ENCODE results near the gene HSD3B7.

The HSD3B7 gene

DNA sequence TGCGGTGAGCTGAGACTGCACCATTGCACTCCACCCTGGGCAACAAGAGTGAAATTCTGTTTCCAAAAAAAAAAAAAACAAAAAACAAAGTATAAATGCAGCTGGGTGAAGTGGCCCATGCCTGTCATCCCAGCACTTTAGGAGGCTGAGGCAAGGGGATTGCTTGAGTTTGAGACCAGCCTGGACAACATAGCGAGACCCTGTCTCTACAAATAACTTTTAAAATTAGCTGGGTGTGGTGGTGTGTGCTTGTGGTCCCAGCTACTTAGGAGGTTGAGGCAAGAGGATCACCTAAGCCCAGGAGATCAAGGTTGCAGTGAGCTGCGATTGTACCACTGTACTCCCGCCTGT lies 38.2 kb downstream of the HSD3B7 start:
- Histone ChIP-seq H3K27me3 (ENCODE audit: insufficient read depth, low read length, poor library complexity) (no peaks in the 10 kb centered on the region), H3K9ac (ENCODE audit: low read length) (no peak overlapping the region), H3K23ac (ENCODE audit: low read length) (no peak overlapping the region), H2BK120ac (ENCODE audit: low read depth, low read length) (no peak overlapping the region), H3K4me2 (ENCODE audit: low read length) (no peak overlapping the region), H4K8ac (ENCODE audit: low read depth, low read length) (no peak overlapping the region), H2BK15ac (replicated peaks; ENCODE audit: low read depth) (no peak overlapping the region), H3K79me2 (ENCODE audit: control insufficient read depth, insufficient read depth, low read length) (no peaks in the 10 kb centered on the region), H3K27ac (ENCODE audit: low read depth, low read length) (no peak overlapping the region), H3K36me3 (ENCODE audit: control insufficient read depth, insufficient read depth, low read length) (no peaks in the 10 kb centered on the region), H3K4me1 (ENCODE audit: control insufficient read depth, low read depth, low read length) (no peaks in the 10 kb centered on the region), H3K18ac (ENCODE audit: low read length) (no peak overlapping the region), H3K79me1 (ENCODE audit: low read length) (no peaks in the 10 kb centered on the region), H3K4ac (ENCODE audit: low read depth, low read length) (no peak overlapping the region), H3K56ac (ENCODE audit: low read length) (no peak overlapping the region), H3K4me3 (ENCODE audit: low read length) (no peak overlapping the region), H4K5ac (ENCODE audit: low read length) (no peak overlapping the region), H2AK5ac (ENCODE audit: low read length) (no peak overlapping the region), H2BK5ac (ENCODE audit: low read length) (no peak overlapping the region)
- DNase-seq, result no peak
- no CpG with 5 or more reads among the region's 4 CpGs for WGBS (ENCODE audit: extremely low coverage, insufficient coverage, low lambda C conversion rate)

DNA sequence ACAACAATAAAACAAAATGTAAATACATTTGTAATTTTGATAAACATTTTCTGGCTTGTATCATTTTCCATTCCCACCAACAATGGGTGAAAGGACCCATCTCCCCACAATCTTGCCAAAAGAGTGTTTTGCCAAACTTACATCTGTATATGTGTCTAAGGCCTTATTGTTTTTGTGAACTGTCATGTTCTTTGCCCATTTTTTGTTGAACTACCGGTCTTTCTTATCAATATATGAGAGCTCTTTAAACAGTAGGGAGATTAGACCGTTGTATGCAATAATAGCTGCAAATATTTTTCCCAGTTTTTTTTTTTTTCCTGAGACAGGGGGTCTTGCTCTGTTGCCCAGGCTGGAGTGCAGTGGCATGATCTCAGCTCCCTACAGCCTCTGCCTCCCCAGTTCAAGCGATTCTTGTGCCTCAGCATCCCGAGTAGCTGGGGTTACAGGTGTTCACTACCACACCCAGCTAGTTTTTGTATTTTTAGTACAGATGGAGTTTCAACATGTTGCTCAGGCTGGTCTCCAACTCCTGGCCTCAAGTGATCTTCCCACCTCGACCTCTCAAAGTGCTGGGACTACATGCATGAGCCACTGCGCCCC lies 38.7 kb downstream of the HSD3B7 start:
- DNase-seq, result no peak
- Histone ChIP-seq H3K36me3 (ENCODE audit: control insufficient read depth, insufficient read depth, low read length) (no peaks in the 10 kb centered on the region), H3K27me3 (ENCODE audit: insufficient read depth, low read length, poor library complexity) (no peaks in the 10 kb centered on the region), H2AK5ac (ENCODE audit: low read length) (no peak overlapping the region), H2BK5ac (ENCODE audit: low read length) (no peak overlapping the region), H3K79me2 (ENCODE audit: control insufficient read depth, insufficient read depth, low read length) (no peaks in the 10 kb centered on the region), H3K56ac (ENCODE audit: low read length) (no peak overlapping the region), H3K4me2 (ENCODE audit: low read length) (no peak overlapping the region), H3K27ac (ENCODE audit: low read depth, low read length) (no peak overlapping the region), H3K4me3 (ENCODE audit: low read length) (no peak overlapping the region), H4K8ac (ENCODE audit: low read depth, low read length) (no peak overlapping the region), H3K18ac (ENCODE audit: low read length) (no peak overlapping the region), H2BK15ac (replicated peaks; ENCODE audit: low read depth) (no peak overlapping the region), H3K9ac (ENCODE audit: low read length) (no peak overlapping the region), H4K5ac (ENCODE audit: low read length) (no peak overlapping the region), H3K4me1 (ENCODE audit: control insufficient read depth, low read depth, low read length) (no peaks in the 10 kb centered on the region), H3K4ac (ENCODE audit: low read depth, low read length) (no peak overlapping the region), H2BK120ac (ENCODE audit: low read depth, low read length) (no peak overlapping the region), H3K79me1 (ENCODE audit: low read length) (no peaks in the 10 kb centered on the region), H3K23ac (ENCODE audit: low read length) (no peak overlapping the region)
- no CpG with 5 or more reads among the region's 6 CpGs for WGBS (ENCODE audit: extremely low coverage, insufficient coverage, low lambda C conversion rate)

DNA sequence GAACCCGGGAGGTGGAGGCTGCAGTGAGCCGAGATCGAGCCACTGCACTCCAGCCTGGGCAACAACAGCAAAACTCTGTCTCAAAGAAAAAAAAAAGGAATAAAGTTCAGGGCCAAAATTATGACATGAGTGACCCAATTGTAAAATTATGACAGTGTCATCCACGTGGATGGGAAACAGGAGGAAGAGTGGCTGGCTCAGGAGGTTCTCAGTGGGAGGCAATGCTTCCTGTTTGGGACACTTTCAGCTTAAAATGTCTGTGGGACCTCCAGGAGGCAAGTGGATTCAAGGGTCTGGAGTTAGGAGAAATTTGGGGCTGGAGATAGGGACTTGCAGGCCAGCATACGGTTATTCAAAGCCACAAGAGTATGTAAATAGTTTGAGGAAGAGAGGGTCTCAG lies 40.3 kb downstream of the HSD3B7 start:
- no CpG with 5 or more reads among the region's 5 CpGs for whole genome bisulfite sequencing (ENCODE audit: extremely low coverage, insufficient coverage, low lambda C conversion rate)
- no peak overlapping the region for H4K5ac ChIP-seq (ENCODE audit: low read length)
- H3K27ac ChIP-seq (ENCODE audit: low read depth, low read length), result no peak overlapping the region
- H3K18ac ChIP-seq (ENCODE audit: low read length), result no peak overlapping the region
- no peak overlapping the region for H4K8ac ChIP-seq (ENCODE audit: low read depth, low read length)
- no peaks in the 10 kb centered on the region for H3K79me1 ChIP-seq (ENCODE audit: low read length)
- H2BK15ac ChIP-seq (replicated peaks; ENCODE audit: low read depth), result no peak overlapping the region
- no peak overlapping the region for H2AK5ac ChIP-seq (ENCODE audit: low read length)
- no peaks in the 10 kb centered on the region for H3K4me1 ChIP-seq (ENCODE audit: control insufficient read depth, low read depth, low read length)
- H3K4me3 ChIP-seq (ENCODE audit: low read length), result no peak overlapping the region
- H3K56ac ChIP-seq (ENCODE audit: low read length), result peak overlapping the region; percentile 42
- no peak overlapping the region for H3K4me2 ChIP-seq (ENCODE audit: low read length)
- H2BK5ac ChIP-seq (ENCODE audit: low read length), result no peak overlapping the region
- no peak overlapping the region for H3K9ac ChIP-seq (ENCODE audit: low read length)
- H3K23ac ChIP-seq (ENCODE audit: low read length), result no peak overlapping the region
- no peak for DNase-seq
- no peaks in the 10 kb centered on the region for H3K79me2 ChIP-seq (ENCODE audit: control insufficient read depth, insufficient read depth, low read length)
- no peak overlapping the region for H3K4ac ChIP-seq (ENCODE audit: low read depth, low read length)
- no peaks in the 10 kb centered on the region for H3K36me3 ChIP-seq (ENCODE audit: control insufficient read depth, insufficient read depth, low read length)
- H2BK120ac ChIP-seq (ENCODE audit: low read depth, low read length), result no peak overlapping the region
- H3K27me3 ChIP-seq (ENCODE audit: insufficient read depth, low read length, poor library complexity), result no peaks in the 10 kb centered on the region

DNA sequence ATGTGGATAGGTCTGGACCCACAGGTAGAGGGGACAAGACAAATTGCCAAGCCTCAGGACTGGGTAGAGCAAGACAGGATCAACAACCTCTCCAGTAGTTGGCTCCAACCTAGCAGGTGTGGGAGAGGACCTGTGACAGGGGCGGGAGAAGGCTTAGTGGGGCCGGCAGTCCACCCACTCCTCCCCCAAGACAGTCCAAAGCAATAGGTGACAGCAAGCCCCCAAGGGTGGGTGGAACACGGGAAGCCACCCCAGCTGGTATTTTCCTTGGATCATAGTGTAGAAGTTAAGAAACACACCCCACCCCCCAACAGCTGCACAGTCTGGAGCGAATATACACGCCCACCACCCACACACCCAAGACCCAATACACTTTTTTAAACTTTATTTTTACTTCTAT lies 44.3 kb downstream of the HSD3B7 start:
- no peak overlapping the region for H4K8ac ChIP-seq (ENCODE audit: low read depth, low read length)
- H3K4me2 ChIP-seq (ENCODE audit: low read length), result no peak overlapping the region
- H3K4me3 ChIP-seq (ENCODE audit: low read length), result no peak overlapping the region
- H3K79me2 ChIP-seq (ENCODE audit: control insufficient read depth, insufficient read depth, low read length), result no peaks in the 10 kb centered on the region
- H3K4ac ChIP-seq (ENCODE audit: low read depth, low read length), result no peak overlapping the region
- H2BK5ac ChIP-seq (ENCODE audit: low read length), result no peak overlapping the region
- H3K56ac ChIP-seq (ENCODE audit: low read length), result no peak overlapping the region
- H2BK120ac ChIP-seq (ENCODE audit: low read depth, low read length), result no peak overlapping the region
- no peak overlapping the region for H3K27ac ChIP-seq (ENCODE audit: low read depth, low read length)
- H3K23ac ChIP-seq (ENCODE audit: low read length), result no peak overlapping the region
- H3K18ac ChIP-seq (ENCODE audit: low read length), result no peak overlapping the region
- no peak overlapping the region for H4K5ac ChIP-seq (ENCODE audit: low read length)
- H3K9ac ChIP-seq (ENCODE audit: low read length), result no peak overlapping the region
- H3K4me1 ChIP-seq (ENCODE audit: control insufficient read depth, low read depth, low read length), result no peaks in the 10 kb centered on the region
- no peak for DNase-seq
- H3K79me1 ChIP-seq (ENCODE audit: low read length), result no peaks in the 10 kb centered on the region
- no peak overlapping the region for H2BK15ac ChIP-seq (replicated peaks; ENCODE audit: low read depth)
- H2AK5ac ChIP-seq (ENCODE audit: low read length), result no peak overlapping the region
- no peaks in the 10 kb centered on the region for H3K36me3 ChIP-seq (ENCODE audit: control insufficient read depth, insufficient read depth, low read length)
- WGBS (ENCODE audit: extremely low coverage, insufficient coverage, low lambda C conversion rate), result 100% methylated on average over 1 of the region's 5 CpGs
- no peaks in the 10 kb centered on the region for H3K27me3 ChIP-seq (ENCODE audit: insufficient read depth, low read length, poor library complexity)

DNA sequence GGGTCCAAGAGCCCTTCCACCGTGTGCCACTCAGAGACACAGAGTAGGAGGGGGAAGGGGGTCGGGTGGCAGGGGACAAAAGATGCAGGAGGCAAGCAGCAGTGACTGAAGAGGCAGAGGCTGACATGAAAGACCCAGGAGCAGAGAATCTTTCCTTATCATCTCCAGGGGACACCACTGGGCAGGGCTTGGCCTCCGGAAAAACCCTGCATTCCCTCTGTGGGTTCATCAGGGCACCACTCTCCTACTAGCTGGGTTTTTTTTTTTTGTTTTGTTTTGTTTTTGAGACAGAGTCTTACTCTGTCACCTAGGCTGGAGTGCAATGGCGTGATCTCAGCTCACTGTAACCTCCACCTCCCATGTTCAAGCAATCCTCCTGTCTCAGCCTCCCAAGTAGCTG lies 46.3 kb downstream of the HSD3B7 start:
- Histone ChIP-seq H3K4ac (ENCODE audit: low read depth, low read length) (no peak overlapping the region), H3K79me2 (ENCODE audit: control insufficient read depth, insufficient read depth, low read length) (no peaks in the 10 kb centered on the region), H3K4me1 (ENCODE audit: control insufficient read depth, low read depth, low read length) (no peaks in the 10 kb centered on the region), H3K27me3 (ENCODE audit: insufficient read depth, low read length, poor library complexity) (no peaks in the 10 kb centered on the region), H3K23ac (ENCODE audit: low read length) (no peak overlapping the region), H4K8ac (ENCODE audit: low read depth, low read length) (no peak overlapping the region), H3K79me1 (ENCODE audit: low read length) (peaks cover 1% of the 10 kb centered on the region), H2BK15ac (replicated peaks; ENCODE audit: low read depth) (no peak overlapping the region), H3K9ac (ENCODE audit: low read length) (no peak overlapping the region), H3K18ac (ENCODE audit: low read length) (no peak overlapping the region), H3K56ac (ENCODE audit: low read length) (no peak overlapping the region), H3K27ac (ENCODE audit: low read depth, low read length) (no peak overlapping the region), H3K4me2 (ENCODE audit: low read length) (no peak overlapping the region), H2BK5ac (ENCODE audit: low read length) (no peak overlapping the region), H3K36me3 (ENCODE audit: control insufficient read depth, insufficient read depth, low read length) (no peaks in the 10 kb centered on the region), H2BK120ac (ENCODE audit: low read depth, low read length) (no peak overlapping the region), H3K4me3 (ENCODE audit: low read length) (no peak overlapping the region), H2AK5ac (ENCODE audit: low read length) (no peak overlapping the region), H4K5ac (ENCODE audit: low read length) (no peak overlapping the region)
- no peak for DNase-seq
- no CpG with 5 or more reads among the region's 4 CpGs for WGBS (ENCODE audit: extremely low coverage, insufficient coverage, low lambda C conversion rate)

Data from mesendoderm (in vitro differentiated cells).